ENCODE results near the gene TSEN54.

The TSEN54 gene

DNA sequence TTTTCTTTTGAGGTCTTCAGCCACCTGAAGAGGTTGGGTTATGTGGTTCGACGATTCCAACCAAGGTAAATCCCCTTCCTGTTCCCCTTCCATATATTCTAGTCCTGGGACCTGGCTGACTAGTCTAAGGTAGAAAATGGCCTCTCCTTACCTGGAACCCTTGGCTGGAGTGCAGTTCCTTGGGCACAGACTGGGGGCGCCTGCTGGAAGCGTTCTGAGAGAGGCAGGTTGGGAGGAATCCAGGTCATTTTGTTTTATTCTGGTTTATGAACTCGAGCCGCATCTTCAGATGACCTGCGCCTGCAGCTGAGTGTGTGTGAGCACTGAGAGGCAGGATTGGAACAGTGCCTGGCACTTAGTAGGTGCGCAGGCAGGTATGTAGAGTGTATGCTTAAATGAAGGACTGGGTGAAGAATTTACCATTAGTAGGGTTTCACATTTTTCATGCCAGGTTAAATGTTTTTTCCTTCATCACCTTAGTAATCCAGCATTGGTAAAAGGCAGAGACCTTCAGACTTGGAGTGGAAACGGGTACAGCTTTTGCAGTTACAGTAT is 2.7 kb downstream of the TSEN54 start:
- TF ChIP-seq FOXP2 (optimal IDR thresholded peaks at IDR 0.05; ENCODE audit: borderline replicate concordance, extremely low read depth, extremely low read length, insufficient read depth) = no peak

GRCh38 chr17:75521290-75521689 is 5.0 kb downstream of the TSEN54 start:
- TF ChIP-seq SIN3A (IDR thresholded peaks at IDR 0.05; ENCODE audit: borderline replicate concordance, insufficient read depth, low read length) = no peak

DNA sequence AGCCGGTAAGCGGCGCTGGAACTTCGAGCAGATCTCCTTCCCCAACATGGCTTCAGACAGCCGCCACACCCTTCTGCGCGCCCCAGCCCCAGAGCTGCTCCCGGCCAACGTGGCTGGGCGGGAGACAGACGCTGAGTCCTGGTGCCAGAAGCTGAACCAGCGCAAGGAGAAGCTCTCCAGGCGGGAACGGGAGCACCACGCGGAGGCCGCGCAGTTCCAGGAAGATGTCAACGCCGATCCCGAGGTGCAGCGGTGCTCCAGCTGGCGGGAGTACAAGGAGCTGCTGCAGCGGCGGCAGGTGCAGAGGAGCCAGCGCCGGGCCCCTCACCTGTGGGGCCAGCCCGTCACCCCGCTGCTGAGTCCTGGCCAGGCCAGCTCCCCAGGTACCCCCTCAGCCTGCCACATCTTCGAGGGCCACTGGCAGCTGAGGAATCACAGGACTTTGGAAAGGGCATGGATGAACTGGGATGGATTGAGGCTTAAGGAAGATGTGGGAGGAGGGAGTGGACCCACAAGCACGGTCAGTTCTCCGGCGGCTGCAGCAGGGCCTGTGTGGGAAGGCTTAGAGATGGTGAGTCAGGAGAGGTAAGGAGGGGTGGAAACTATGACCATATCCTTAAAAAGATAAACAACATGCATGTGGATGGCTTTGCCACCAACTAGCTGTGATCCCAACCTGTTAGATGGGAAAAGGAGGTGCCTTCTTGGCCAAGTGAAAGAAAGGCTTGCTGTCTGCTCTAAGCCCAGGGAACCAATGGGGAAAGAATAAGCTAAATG is 5.8 kb downstream of the TSEN54 start:
- TF ChIP-seq REST (IDR thresholded peaks at IDR 0.05; ENCODE audit: insufficient read depth in 1 of 2, low read depth in 2 of 2, low read length in 2 of 2) = no peak
- no peak for TF ChIP-seq SIN3A (IDR thresholded peaks at IDR 0.05; ENCODE audit: borderline replicate concordance, insufficient read depth, low read length)
- no peak for TF ChIP-seq POLR2AphosphoS5 (IDR thresholded peaks at IDR 0.05; ENCODE audit: low read depth, low read length)
- no peak for TF ChIP-seq TAF1 (IDR thresholded peaks at IDR 0.05; ENCODE audit: borderline replicate concordance, insufficient read depth, low read length)
- no peak for TF ChIP-seq FOXP2 (optimal IDR thresholded peaks at IDR 0.05; ENCODE audit: borderline replicate concordance, extremely low read depth, extremely low read length, insufficient read depth)

- no peak for TF ChIP-seq FOXP2 (optimal IDR thresholded peaks at IDR 0.05; ENCODE audit: borderline replicate concordance, extremely low read depth, extremely low read length, insufficient read depth)
- no peak for TF ChIP-seq SIN3A (IDR thresholded peaks at IDR 0.05; ENCODE audit: borderline replicate concordance, insufficient read depth, low read length)
- TF ChIP-seq TAF1 (IDR thresholded peaks at IDR 0.05; ENCODE audit: borderline replicate concordance, insufficient read depth, low read length) = no peak
- no peak for TF ChIP-seq POLR2AphosphoS5 (IDR thresholded peaks at IDR 0.05; ENCODE audit: low read depth, low read length)
- TF ChIP-seq REST (IDR thresholded peaks at IDR 0.05; ENCODE audit: insufficient read depth in 1 of 2, low read depth in 2 of 2, low read length in 2 of 2) = no peak
Measured at GRCh38 chr17:75523647-75524046, 7.3 kb downstream of the TSEN54 start.

DNA sequence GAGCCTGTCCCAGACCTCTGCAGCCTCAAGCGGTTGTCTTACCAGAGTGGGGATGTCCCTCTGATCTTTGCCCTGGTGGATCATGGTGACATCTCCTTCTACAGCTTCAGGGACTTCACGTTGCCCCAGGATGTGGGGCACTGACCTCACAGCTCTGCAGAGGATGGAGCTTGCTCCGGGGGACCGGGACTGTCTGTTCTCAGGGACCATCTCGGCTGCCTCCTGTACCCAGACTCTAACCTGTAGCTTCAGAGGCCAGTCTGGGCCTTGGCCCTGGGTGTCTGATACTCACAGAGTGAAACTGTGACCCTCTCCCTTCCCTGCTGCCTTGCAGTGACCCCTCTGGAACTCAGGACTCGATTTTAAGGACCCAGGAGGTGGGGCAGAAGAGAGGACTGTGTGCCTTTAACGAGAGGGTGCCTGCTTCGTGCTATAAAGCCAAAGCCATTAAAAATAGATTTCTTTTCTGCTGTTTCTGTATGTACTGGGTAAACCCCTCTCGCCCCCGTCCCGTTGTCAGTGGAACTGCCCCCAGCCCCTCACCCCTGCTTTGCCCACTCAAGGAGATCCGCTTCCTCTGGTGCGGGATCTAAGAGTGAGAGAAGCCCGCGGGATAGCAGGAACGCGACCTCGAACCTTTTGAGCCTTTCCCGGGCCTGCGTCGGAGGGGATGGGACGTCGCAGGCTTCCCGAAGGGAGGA is 8.1 kb downstream of the TSEN54 start:
- TF ChIP-seq FOXP2 (optimal IDR thresholded peaks at IDR 0.05; ENCODE audit: borderline replicate concordance, extremely low read depth, extremely low read length, insufficient read depth) (no peak), TAF1 (IDR thresholded peaks at IDR 0.05; ENCODE audit: borderline replicate concordance, insufficient read depth, low read length) (no peak), POLR2AphosphoS5 (IDR thresholded peaks at IDR 0.05; ENCODE audit: low read depth, low read length) (no peak), SIN3A (IDR thresholded peaks at IDR 0.05; ENCODE audit: borderline replicate concordance, insufficient read depth, low read length) (no peak), REST (IDR thresholded peaks at IDR 0.05; ENCODE audit: insufficient read depth in 1 of 2, low read depth in 2 of 2, low read length in 2 of 2) (no peak)

All from PFSK-1 (cell line).